ENCODE measurements around the gene CLNK. TPM values are rescaled to one million over a fixed set of nuclear protein-coding genes. Genes with fewer than 3 reads are reported as not detected.

Gene CLNK
- total and polyA plus RNA-seq, 2 donors (not counting 1 experiment from before 2014, with no cell fraction given) = 0.57 to 0.75 TPM

DNA sequence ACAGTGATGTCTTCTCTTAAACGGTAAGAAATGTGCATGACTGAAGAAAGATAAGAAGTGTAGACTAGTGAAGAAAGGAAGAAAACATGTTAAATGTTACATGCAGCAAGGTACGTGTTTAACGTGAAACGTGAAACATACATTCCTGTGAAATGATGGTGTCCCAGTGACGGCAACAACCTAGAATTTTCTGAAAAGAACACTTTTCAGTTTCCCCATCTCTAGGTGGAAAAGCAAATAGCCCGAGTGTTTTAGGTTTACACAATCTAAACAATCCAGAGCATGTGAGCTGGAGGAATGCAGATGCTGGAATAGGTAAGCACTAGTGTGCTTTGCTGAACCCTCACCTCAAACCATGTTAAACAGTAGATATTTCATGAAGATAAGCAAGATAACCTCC, 60.7 kb downstream of the CLNK start:
- WGBS (ENCODE audit: insufficient coverage) = 96% methylated on average over 4 of the region's 6 CpGs
- intact Hi-C loops (cut with micrococcal nuclease) = no loop called here

DNA sequence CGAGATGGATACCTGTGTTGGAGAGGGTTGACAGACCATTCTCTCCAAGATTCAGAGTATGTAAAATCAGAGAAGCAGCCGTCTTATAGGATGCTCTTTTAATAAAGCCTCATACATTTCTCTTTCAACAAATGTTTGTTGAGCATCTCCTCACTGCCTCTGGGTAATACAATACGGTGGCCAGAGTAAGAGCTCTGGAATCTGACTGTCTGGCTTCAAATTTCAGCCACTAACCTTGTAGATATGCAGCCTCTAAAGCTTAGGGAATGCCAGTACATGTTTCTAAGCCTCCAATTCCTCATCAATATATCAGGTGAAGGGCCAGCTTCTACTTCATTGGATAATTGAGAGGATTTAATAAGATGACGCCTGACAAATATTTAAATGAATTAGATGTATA, 61.3 kb downstream of the CLNK start:
- no peak for TF ChIP-seq EZH2 (IDR thresholded peaks at IDR 0.05; ENCODE audit: borderline replicate concordance, insufficient read depth, low read depth, low read length, poor library complexity, severe bottlenecking)
- TF ChIP-seq, protein P1, sequence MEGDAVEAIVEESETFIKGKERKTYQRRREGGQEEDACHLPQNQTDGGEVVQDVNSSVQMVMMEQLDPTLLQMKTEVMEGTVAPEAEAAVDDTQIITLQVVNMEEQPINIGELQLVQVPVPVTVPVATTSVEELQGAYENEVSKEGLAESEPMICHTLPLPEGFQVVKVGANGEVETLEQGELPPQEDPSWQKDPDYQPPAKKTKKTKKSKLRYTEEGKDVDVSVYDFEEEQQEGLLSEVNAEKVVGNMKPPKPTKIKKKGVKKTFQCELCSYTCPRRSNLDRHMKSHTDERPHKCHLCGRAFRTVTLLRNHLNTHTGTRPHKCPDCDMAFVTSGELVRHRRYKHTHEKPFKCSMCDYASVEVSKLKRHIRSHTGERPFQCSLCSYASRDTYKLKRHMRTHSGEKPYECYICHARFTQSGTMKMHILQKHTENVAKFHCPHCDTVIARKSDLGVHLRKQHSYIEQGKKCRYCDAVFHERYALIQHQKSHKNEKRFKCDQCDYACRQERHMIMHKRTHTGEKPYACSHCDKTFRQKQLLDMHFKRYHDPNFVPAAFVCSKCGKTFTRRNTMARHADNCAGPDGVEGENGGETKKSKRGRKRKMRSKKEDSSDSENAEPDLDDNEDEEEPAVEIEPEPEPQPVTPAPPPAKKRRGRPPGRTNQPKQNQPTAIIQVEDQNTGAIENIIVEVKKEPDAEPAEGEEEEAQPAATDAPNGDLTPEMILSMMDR (IDR thresholded peaks at IDR 0.05) = no peak
- no peaks in the 10 kb centered on the region for H3K79me2 ChIP-seq (ENCODE audit: control insufficient read depth, insufficient read depth, low read length)
- POLR2A ChIA-PET = no interaction called here
- Mint-ChIP-seq H3K27ac (no peak overlapping the region), H3K27me3 (no peaks in the 10 kb centered on the region), H3K4me1 (peaks cover 20% of the 10 kb centered on the region), H3K4me3 (no peak overlapping the region), H3K9me3 (ENCODE audit: insufficient read depth) (no peaks in the 10 kb centered on the region)
- ATAC-seq (ENCODE audit: low read depth) (no peak), DNase-seq (no peak)
- no peak overlapping the region for H3K27ac ChIP-seq (ENCODE audit: low read length in 2 of 2)
- intact Hi-C loops (cut with micrococcal nuclease) = no loop called here
- peaks cover 4 to 13% of the 10 kb centered on the region in 2 donors for H3K4me1 ChIP-seq (ENCODE audit: control insufficient read depth in 2 of 2, insufficient read depth in 2 of 2, low read length in 2 of 2)
- no peak overlapping the region for H3K4me2 ChIP-seq (replicated peaks; ENCODE audit: low read depth, low read length, poor library complexity, severe bottlenecking)
- no peak overlapping the region for H3K4me3 ChIP-seq (ENCODE audit: control extremely low read depth in 1 of 5, extremely low read depth in 1 of 5, insufficient read depth in 1 of 5, low read depth in 2 of 5, low read length in 4 of 5)
- no peaks in the 10 kb centered on the region for H3K36me3 ChIP-seq (replicated peaks in 1 of 2; ENCODE audit: control extremely low read depth in 1 of 2, control insufficient read depth in 1 of 2, extremely low read depth in 1 of 2, insufficient read depth in 2 of 2, low read length in 1 of 2)
- H3K9me3 ChIP-seq (ENCODE audit: control extremely low read depth in 1 of 3, control insufficient read depth in 2 of 3, insufficient read depth in 1 of 3, low read length in 2 of 3) = no peaks in the 10 kb centered on the region
- 100% methylated on average over 1 of the region's 4 CpGs for WGBS (ENCODE audit: insufficient coverage)
- no peak overlapping the region for H3K9ac ChIP-seq (ENCODE audit: low read length)
- H4K20me1 ChIP-seq (ENCODE audit: control insufficient read depth, insufficient read depth, low read length, poor library complexity, severe bottlenecking) = no peaks in the 10 kb centered on the region
- H2AFZ ChIP-seq (ENCODE audit: insufficient read depth, low read depth, low read length, poor library complexity, severe bottlenecking) = no peak overlapping the region
- no peaks in the 10 kb centered on the region for H3K27me3 ChIP-seq (replicated peaks in 1 of 4; ENCODE audit: control extremely low read depth in 1 of 4, control insufficient read depth in 3 of 4, insufficient read depth in 4 of 4, low read length in 3 of 4)
- CTCF ChIA-PET = interaction anchor here (0.6 to 2.8 kb wide), 3 partner anchors 237 to 805 kb away, joined by 6 to 11 read pairs (median 8); no protein-coding TSS in a partner anchor

More for the DNA sequence above, 60.7 kb downstream of the CLNK start:
- Mint-ChIP-seq H3K4me3 (no peak overlapping the region), H3K27me3 (no peaks in the 10 kb centered on the region), H3K27ac (no peak overlapping the region), H3K9me3 (ENCODE audit: insufficient read depth) (no peaks in the 10 kb centered on the region), H3K4me1 (peaks cover 20% of the 10 kb centered on the region)
- Histone ChIP-seq H3K4me2 (replicated peaks; ENCODE audit: low read depth, low read length, poor library complexity, severe bottlenecking) (no peak overlapping the region), H3K36me3 (replicated peaks in 1 of 2; ENCODE audit: control extremely low read depth in 1 of 2, control insufficient read depth in 1 of 2, extremely low read depth in 1 of 2, insufficient read depth in 2 of 2, low read length in 1 of 2) (no peaks in the 10 kb centered on the region), H3K79me2 (ENCODE audit: control insufficient read depth, insufficient read depth, low read length) (no peaks in the 10 kb centered on the region), H4K20me1 (ENCODE audit: control insufficient read depth, insufficient read depth, low read length, poor library complexity, severe bottlenecking) (no peaks in the 10 kb centered on the region), H3K9me3 (ENCODE audit: control extremely low read depth in 1 of 3, control insufficient read depth in 2 of 3, insufficient read depth in 1 of 3, low read length in 2 of 3) (no peaks in the 10 kb centered on the region), H3K9ac (ENCODE audit: low read length) (no peak overlapping the region), H3K27ac (ENCODE audit: low read length in 2 of 2) (no peak overlapping the region), H2AFZ (ENCODE audit: insufficient read depth, low read depth, low read length, poor library complexity, severe bottlenecking) (no peak overlapping the region), H3K27me3 (replicated peaks in 1 of 4; ENCODE audit: control extremely low read depth in 1 of 4, control insufficient read depth in 3 of 4, insufficient read depth in 4 of 4, low read length in 3 of 4) (no peaks in the 10 kb centered on the region), H3K4me1 (ENCODE audit: control insufficient read depth in 2 of 2, insufficient read depth in 2 of 2, low read length in 2 of 2) (peaks cover 4 to 13% of the 10 kb centered on the region in 2 donors), H3K4me3 (ENCODE audit: control extremely low read depth in 1 of 5, extremely low read depth in 1 of 5, insufficient read depth in 1 of 5, low read depth in 2 of 5, low read length in 4 of 5) (no peak overlapping the region)
- ATAC-seq (ENCODE audit: low read depth) (no peak), DNase-seq (no peak)
- ChIA-PET POLR2A (no interaction called here), CTCF (interaction anchor here (2.3 to 2.8 kb wide), 2 partner anchors 800 to 804 kb away, joined by 8 to 11 read pairs; no protein-coding TSS in a partner anchor)
- no peak for TF ChIP-seq EZH2 (IDR thresholded peaks at IDR 0.05; ENCODE audit: borderline replicate concordance, insufficient read depth, low read depth, low read length, poor library complexity, severe bottlenecking)
- TF ChIP-seq, protein P1 (IDR thresholded peaks at IDR 0.05) = no peak

Measured in B cell (primary cell).